Measurements from ENCODE around the gene KRT35.

The KRT35 gene

DNA sequence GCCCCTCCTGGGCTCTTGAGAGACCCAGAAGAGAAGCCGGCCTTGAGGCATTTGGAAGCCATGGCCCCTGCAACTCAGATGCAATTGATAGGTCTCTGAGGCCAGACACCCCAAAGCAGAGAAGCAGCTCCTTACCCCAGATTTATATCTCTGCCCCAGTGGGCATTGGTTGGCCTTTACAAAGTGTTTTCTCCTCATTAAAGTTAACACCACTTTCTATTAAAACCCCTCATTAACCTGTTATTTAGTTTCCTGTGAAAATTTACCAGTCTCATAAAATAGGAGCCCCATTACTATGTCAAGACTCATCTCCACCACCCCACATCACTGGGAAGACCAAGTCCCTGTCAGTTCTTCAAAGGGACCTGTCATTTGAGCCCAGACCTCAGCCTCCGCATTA lies at the start of gene KRT35:
Gene KRT35 (minus strand): TSS at position 116 of the 400 bp plus-strand sequence. CDS start 54 bp downstream, at position 62.
- no peak for DNase-seq

DNA sequence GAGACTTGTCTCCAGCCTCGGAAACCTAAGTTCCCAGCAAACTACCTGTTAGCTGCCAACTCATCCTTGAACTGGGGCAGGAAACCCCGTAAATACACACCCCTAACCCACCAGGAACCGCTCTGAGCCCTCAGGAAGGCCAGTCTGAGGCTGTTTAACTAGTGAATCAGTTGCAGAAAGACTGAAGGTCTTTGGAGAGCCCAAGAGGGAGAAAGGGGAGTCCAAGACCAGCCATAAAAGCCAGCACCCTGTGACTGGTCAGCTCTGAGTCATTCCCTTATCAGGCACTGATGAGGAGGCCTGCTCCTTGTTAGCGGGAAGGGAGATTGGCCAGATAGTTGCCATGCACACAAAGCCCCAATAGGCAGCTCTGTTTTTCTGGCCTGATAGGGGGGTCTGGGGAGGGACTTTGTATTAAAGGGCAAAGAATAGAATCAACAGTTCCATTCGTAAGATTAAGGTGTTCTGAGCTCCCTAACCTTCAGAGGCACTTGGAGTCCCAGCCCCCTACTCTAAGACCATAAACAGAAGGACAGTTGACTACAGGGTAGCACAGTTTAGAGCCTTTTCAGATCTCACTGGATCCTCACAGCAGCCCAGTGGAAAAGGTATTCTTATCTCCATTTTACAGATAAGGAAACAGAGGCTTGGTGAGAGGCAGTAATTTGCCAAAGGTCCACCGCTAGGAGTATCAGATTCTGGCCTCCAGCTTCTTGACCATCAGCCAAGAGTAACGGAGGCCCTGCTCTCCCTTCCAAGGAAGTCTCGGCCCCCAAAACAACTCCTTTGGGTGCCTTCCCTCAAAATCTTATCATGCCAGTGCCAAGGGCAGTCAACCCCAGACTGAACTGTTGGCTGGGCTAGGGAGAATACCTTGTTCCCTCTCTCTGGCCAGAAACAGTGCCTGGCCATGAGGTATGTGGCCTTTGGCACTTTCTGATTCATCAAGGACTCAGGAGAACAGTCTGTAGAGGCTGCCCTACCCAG lies 49.4 kb upstream of the KRT35 start:
- no peak for DNase-seq

DNA sequence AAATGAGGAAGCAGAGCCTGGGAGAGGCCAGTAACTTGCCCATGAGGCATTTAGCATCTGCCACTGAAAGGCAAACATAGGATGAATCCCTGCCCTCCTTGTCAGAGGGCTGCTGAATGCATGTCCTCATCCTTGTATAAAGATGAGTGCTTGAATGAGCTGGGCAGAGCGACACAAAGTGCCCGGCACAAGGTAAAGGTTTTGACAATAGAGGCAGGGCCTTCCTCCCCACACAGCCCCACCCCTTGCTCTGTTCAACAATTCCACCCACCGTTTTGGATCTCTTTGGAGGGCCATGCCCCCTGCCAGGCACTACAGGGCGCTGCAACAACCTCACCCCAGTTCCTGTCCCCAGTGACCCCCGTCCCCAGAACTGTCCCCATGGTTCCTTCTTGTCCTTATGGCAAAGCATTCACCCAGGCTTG lies 48.6 kb upstream of the KRT35 start:
- DNase-seq, result no peak

- no peak for DNase-seq
Observed at GRCh38 chr17:41528959-41529353, 48.0 kb upstream of the KRT35 start.

DNA sequence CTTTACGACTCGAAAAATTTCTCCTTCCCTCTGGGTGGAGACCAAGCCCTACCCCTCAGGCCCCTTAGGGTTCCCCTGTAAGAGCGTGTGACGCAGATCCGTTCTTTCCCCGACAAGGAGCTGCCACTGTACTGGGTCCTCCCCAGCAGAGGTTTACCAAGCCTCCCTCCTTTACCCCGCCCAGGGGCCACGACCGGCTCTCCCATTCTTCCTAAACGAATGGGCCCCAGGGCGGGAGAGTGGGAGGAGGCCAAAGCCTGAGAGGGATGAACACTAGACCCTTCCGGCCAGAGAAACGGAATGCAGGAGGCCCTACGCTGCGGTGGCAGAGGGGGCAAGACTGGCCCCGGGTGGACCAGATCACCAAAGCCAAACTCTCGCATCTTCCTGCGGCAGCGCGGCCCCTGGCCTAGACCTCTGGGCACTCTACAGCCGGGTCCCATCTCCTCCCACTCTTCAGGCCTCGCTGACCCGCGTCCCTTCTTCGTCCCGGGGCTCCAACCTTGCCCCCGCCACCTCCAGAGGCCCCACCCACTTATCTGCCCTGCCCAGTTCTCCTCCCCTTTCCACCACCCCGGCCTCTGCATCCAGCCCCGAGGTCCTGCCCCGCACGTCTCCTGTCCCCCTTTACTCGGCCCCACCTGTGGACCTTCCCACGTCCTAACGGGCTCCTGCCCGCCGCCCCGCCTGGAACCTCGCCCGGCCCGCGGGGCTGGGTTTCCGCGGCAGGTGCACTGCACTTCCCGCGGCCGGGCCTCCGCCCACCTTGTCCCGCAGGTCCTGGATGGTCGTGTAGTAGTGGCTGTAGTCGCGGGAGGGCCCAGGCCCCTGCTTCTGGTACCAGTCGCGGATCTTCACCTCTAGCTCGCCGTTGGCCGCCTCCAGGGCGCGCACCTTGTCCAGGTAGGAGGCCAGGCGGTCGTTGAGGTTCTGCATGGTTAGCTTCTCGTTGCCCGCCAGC lies 46.4 kb upstream of the KRT35 start:
- no peak for DNase-seq

- no peak for DNase-seq
Observed at GRCh38 chr17:41524261-41524660, 43.3 kb upstream of the KRT35 start.

GRCh38 chr17:41523787-41524186 lies 42.8 kb upstream of the KRT35 start:
- DNase-seq, result no peak

GRCh38 chr17:41523225-41523593 lies 42.3 kb upstream of the KRT35 start:
- no peak for DNase-seq

GRCh38 chr17:41522301-41523224 lies 41.6 kb upstream of the KRT35 start:
- no peak for DNase-seq

GRCh38 chr17:41521574-41522261 lies 40.8 kb upstream of the KRT35 start:
- no peak for DNase-seq

GRCh38 chr17:41520821-41521521 lies 40.0 kb upstream of the KRT35 start:
- no peak for DNase-seq

DNA sequence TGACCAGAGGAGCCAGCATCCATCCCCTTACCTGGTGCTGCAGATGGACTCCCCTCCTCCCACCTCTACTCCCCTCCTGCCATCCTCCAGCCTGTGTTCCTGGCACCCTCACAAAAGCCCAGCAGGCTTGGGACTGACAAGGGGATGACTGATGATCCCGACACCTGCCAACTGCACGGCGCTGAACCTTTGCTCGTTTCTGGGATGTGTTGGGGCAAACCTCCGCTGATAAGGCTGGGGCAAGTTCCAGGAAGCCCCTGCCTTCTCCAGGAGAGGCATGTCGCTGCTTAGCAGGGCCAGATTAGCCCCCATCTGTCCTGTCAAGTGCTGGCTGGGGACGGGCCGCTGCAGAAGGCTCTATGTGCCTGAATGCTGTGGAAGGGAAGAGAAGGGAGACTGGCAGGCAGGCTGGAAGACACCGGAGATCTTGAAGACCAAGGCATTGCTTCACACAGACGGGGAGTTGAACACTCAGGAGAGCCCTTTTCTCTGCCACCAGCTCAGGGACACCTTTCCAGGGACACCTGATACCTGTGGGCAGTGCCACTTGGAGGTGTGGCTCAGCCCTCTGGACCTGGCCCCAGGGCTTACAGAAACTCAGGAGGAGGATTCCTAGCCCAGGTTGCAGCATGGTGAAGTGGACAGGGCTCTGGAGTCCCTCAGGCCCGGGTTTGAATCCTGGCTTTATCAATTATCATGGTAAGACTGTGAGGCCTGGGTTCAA lies 38.7 kb upstream of the KRT35 start:
- no peak for DNase-seq

DNA sequence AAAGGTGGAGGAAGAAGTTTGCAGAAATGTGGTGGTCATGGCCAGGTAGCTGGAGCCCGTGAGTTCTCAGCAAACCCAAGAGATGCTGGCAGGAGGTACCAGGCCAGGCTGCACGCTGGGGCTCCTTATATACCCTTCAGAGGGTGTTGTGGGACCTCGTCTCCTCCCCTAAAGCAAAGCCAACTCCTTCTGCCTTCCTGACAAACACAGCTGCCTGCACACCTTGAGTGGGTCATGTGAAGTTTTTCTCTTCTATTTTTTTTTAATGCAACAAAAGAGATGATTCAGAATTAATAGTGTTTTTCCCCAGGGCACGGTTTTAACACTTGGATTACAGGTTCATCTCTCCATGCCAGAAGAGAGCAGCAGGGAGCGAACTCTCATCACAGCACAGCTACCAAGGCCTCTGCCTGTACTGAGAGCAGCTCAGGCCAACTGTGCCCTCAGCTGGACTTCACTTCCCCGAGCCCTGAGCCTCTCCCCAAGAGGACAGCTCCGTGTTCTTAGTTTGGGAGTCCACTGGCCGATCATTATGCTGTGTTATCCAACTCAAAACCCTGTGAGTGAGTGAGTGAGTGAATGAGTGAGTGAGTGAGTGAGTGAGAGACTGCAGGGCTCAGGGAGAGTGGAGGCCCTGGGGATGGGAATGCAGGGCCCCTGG lies 38.0 kb upstream of the KRT35 start, which contains the start of gene KRT15:
Gene KRT15 (minus strand): TSS at position 102 of the 661 bp plus-strand sequence. CDS start 63 bp downstream, at position 39.
- DNase-seq, result no peak

DNA sequence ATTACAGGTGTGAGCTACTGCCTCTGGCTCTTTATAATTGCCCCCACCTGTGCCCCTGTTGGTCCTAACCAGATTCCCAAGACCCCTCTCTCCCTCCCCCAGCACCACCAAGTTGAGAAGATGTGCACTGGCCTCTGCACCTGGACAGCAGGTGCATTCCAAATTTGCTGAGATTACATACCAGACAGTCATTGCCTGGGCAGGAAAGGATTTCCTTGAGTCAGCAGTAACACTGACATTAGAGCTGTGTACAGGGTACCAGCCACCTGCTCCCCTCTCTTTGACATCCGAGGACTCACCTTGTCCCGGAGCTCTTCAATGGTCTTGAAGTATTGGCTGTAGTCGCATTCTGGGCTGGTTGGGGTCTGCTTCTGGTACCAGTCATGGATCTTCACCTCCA lies 37.1 kb upstream of the KRT35 start:
- no peak for DNase-seq

GRCh38 chr17:41516830-41517283 lies 35.9 kb upstream of the KRT35 start:
- DNase-seq, result no peak

DNA sequence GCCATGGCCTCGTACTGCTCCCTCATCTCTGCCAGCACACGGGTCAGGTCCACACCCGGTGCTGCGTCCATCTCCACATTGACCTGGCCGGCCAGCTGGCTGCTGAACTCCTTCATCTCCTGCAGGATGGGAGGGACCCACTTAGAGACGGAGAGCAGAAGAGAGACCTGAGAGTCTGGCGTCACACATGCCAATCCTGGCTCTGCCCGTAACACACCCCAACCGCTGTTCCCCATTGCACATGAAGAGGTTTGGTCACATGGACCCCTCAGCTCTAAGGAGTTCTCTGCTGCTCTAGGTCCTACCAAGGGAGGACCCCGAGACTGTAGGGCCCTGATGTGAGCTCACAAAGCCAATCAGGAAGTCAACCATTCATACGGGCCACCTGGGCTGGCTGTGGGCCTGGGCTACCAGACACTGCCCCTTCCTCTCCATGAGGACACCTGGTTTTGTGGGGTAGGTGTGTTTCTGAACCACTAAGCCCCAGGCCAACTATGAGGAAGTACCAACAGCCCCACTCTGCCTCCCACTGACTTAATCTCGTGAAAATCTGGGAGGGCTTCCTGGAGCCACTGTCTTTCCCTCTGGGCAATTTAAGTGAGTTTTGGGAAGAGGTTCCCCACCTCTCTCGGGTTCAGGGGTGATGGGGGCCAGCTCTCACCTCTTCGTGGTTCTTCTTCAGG lies 35.3 kb upstream of the KRT35 start:
- DNase-seq, result no peak

DNA sequence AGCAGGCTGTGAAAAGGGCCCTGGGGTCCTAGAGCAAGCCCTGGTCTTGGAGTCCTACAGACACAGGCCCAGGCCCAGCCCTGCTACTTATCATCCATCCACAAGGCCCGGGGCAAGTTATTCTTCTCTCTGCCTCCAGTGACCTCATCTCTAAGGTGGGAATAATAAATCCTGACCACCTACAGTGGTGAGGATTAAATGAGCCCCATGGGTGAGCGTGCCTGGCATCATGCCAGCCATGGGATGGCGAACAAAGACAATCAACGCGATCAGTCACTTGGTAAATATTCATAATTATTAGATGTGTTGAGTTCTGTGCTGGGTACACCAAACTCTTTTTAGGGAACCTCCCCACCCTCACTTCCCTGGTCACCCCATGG lies 32.2 kb upstream of the KRT35 start:
- DNase-seq, result no peak

- DNase-seq, result no peak
Observed at GRCh38 chr17:41512546-41513167, 31.7 kb upstream of the KRT35 start.

GRCh38 chr17:41511716-41512115 lies 30.8 kb upstream of the KRT35 start:
- DNase-seq, result no peak
